Fibroblast of lung (primary cell): Measurements from ENCODE around the gene COG4.
"Not testable (repeated sequence)": the region's sequence is repeated elsewhere in the genome, so short reads cannot be mapped to it uniquely, and the experiment has no call there.

Experiments used
- CTCF ChIP-seq, 2 donors: IDR thresholded peaks in 1 of 2; conservative IDR thresholded peaks in 1 of 2; 1 replicate in 1 of 2; 2 replicates in 1 of 2; pipeline ENCODE4 v1.5.1; 2011 to 2012; ENCODE audit warnings: low read length in 2 of 2, control low read depth in 1 of 2, inconsistent platforms in 1 of 2, low read depth in 1 of 2, mild to moderate bottlenecking in 1 of 2
- EZH2 ChIP-seq: IDR thresholded peaks from 2 replicates; pipeline ENCODE4 v1.5.1; 2012; ENCODE audit warnings: low read length, control low read depth, mild to moderate bottlenecking; ENCODE audit errors: missing control alignments

- not testable (repeated sequence) for TF ChIP-seq CTCF (conservative IDR thresholded peaks at IDR 0.05 in 1 of 2, IDR thresholded peaks at IDR 0.05 in 1 of 2; ENCODE audit: low read depth in 1 of 2, low read length in 2 of 2); EZH2
Measured at GRCh38 chr16:70524399-70524825, 1.1 kb upstream of the COG4 start.
